Thymus (tissue), 11 donors: ENCODE data around the gene AGRN. TPM values are rescaled to one million over a fixed set of nuclear protein-coding genes. Genes with fewer than 3 reads are reported as not detected.
"Not testable (repeated sequence)": the region's sequence is repeated elsewhere in the genome, so short reads cannot be mapped to it uniquely, and the experiment has no call there.

Experiments
- DNase-seq, 9 donors: peaks; one replicate each; pipeline ENCODE4 v3.0.0-alpha.2; 2013; ENCODE audit warnings: low spot score in 9 of 9, low read depth in 6 of 9, missing footprints in 1 of 9
- H3K27ac ChIP-seq, 2 donors: one replicate each; pipeline ENCODE4 v1.5.1; 2013; ENCODE audit warnings: control low read depth in 1 of 2, low read depth in 1 of 2, low read length in 1 of 2, mild to moderate bottlenecking in 1 of 2, moderate library complexity in 1 of 2
- H3K27me3 ChIP-seq, 2 donors: one replicate each; pipeline ENCODE4 v1.5.1; 2013; ENCODE audit warnings: low read length in 1 of 2; ENCODE audit not compliant: control insufficient read depth in 2 of 2, insufficient read depth in 1 of 2
- H3K36me3 ChIP-seq, 2 donors: one replicate each; pipeline ENCODE4 v1.5.1; 2013; ENCODE audit warnings: low read length in 1 of 2, mild to moderate bottlenecking in 1 of 2, moderate library complexity in 1 of 2; ENCODE audit not compliant: control insufficient read depth in 2 of 2, insufficient read depth in 2 of 2
- H3K4me1 ChIP-seq, 2 donors: one replicate each; pipeline ENCODE4 v1.5.1; 2013; ENCODE audit warnings: low read length in 2 of 2; ENCODE audit not compliant: control insufficient read depth in 2 of 2, insufficient read depth in 2 of 2
- H3K4me3 ChIP-seq, 2 donors: one replicate each; pipeline ENCODE4 v1.5.1; 2013; ENCODE audit warnings: low read length in 2 of 2, control low read depth in 1 of 2, mild to moderate bottlenecking in 1 of 2
- H3K9me3 ChIP-seq, 2 donors: one replicate each; pipeline ENCODE4 v1.5.1; 2013; ENCODE audit warnings: low read length in 1 of 2, mild to moderate bottlenecking in 1 of 2; ENCODE audit not compliant: control insufficient read depth in 2 of 2, insufficient read depth in 1 of 2
- WGBS: extraction: QIAGEN DNeasy Blood & Tissue Kit; methylation state at CpG from one replicate; pipeline ENCODE4 v1.1.7; 2013; 5-methylcytosine and 5-hydroxymethylcytosine counted together
- polyA plus RNA-seq: library from polyadenylated mRNA; stranded (reverse); fragments of 200-250 nt; gene quantifications from one replicate; pipeline ENCODE4 v1.2.3, GENCODE V29; 2013
- total RNA-seq: library from RNA; stranded (reverse); fragments of 120-200 nt; gene quantifications from one replicate; pipeline ENCODE4 v1.2.4, GENCODE V29; 2013
- donor health status: healthy.

Gene AGRN
- total and polyA plus RNA-seq, 2 donors, result 6.2 to 19.2 TPM

- no peaks in the 10 kb centered on the region for H3K36me3 ChIP-seq
- 84% methylated on average over 41 of the region's 41 CpGs for WGBS
- H3K9me3 ChIP-seq, result peaks cover 0 to 15% of the 10 kb centered on the region in 2 donors
- H3K27ac ChIP-seq, result peak overlapping the region; percentile 89 to 98
- H3K27me3 ChIP-seq, result no peaks in the 10 kb centered on the region
- H3K4me3 ChIP-seq, result peak overlapping the region; percentile 63 to 85
- peak in 2 of 9 donors; percentile 64 to 81 for DNase-seq
- peaks cover 14 to 32% of the 10 kb centered on the region in 2 donors for H3K4me1 ChIP-seq
Observed at GRCh38 chr1:1013922-1014648, 5.8 kb upstream of the AGRN start.

DNA sequence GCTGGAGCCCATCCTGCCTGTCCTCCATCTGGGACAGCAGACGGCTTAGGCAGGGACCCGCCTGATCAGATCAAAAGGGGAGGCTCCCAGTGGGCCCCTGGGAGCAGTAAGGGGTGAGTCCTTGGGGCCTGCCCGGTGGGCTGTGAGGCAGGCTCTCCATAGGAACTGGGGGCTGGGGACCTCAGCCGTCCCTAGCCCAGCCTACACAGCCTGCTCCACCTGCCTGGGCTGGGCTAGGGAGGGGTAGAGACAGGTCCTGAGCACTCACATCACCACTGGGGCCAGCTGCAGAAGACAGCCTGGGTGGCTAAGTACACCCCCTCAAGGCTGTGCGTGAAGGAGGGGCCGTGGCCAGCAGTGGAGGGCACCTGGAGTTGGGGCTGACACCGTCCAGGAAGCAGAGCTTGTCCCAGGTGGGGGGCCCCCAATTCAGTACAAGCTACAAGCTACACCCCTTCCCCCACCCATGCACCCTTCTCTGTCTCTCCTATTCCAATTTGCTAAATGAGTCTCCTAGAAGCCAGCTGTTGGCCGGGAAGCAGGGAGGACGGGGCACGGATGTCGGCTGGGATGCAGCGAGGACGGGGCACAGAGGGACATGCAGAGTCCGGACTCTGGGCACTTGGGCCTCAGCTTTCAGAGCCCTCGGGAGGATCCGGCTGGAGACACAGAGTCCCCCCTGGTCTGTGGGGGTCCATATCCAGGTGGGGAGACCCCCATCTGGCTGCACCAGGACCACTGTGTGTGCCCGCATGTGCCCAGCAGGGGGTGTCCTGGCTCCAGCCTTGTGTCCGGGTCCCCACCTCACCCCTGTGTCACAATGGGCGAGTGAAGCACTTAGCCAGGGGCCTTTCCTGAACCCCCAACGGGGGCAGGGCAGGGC is 4.9 kb upstream of the AGRN start:
- Histone ChIP-seq H3K4me1 (peaks cover 14 to 34% of the 10 kb centered on the region in 2 donors), H3K27ac (peak overlapping the region; percentile 61 to 98), H3K27me3 (peaks cover under 1 to 1% of the 10 kb centered on the region in 2 donors), H3K9me3 (peaks cover 0 to 16% of the 10 kb centered on the region in 2 donors), H3K36me3 (no peaks in the 10 kb centered on the region), H3K4me3 (peak overlapping the region in 1 of 2 donors; percentile 85)
- peak in 1 of 9 donors; percentile 42 for DNase-seq
- WGBS, result 74% methylated on average over 20 of the region's 20 CpGs

DNA sequence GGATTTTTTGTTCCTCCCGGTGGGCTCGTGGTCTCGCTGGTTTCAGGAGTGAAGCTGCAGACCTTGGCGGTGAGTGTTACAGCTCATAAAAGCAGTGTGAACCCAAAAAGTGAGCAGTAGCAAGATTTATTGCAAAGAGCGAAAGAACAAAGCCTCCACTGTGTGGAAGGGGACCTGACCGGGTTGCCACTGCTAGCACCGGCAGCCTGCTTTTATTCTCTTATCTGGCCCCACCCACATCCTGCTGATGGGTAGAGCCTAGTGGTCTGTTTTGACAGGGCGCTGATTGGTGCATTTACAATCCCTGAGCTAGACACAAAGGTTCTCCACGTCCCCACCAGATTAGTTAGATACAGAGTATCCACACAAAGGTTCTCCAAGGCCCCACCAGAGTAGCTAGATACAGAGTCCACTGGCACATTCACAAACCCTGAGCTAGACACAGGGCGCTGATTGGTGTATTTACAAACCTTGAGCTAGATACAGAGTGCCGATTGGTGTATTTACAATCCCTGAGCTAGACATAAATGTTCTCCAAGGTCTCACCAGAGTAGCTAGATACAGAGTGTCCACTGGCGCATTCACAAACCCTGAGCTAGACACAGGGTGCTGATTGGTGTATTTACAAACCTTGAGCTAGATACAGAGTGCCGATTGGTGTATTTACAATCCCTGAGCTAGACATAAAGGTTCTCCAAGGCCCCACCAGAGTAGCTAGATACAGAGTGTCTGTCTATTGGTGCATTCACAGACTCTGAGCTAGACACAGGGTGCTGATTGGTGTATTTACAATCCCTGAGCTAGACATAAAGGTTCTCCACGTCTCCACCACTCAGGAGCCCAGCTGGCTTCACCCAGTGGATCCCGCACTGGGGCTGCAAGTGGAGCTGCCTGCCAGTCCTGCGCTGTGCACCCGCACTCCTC is 2.3 kb upstream of the AGRN start:
- not testable (repeated sequence) for DNase-seq, H3K27ac ChIP-seq, H3K4me3 ChIP-seq, H3K36me3 ChIP-seq
- H3K9me3 ChIP-seq, result peaks cover 0 to 20% of the 10 kb centered on the region in 2 donors
- WGBS, result 80% methylated on average over 17 of the region's 17 CpGs
- H3K27me3 ChIP-seq, result peaks cover 26% of the 10 kb centered on the region in 2 donors
- H3K4me1 ChIP-seq, result peaks cover 21 to 42% of the 10 kb centered on the region in 2 donors

DNA sequence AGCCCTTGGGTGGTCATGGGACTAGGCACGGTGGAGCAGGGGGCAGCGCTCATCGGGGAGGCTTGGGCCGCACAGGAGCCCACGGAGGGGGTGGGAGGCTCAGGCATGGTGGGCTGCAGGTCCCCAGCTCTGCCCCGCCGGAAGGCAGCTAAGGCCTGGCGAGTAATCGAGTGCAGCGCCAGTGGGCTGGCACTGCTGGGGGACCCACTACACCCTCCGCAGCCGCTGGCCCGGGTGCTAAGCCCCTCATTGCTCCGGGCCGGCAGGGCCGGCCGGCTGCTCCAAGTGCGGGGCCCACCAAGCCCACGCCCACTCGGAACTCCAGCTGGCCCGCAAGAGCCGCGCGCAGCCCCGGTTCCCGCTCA is 1.6 kb upstream of the AGRN start:
- not testable (repeated sequence) for DNase-seq, H3K4me3 ChIP-seq, H3K36me3 ChIP-seq, H3K27ac ChIP-seq
- Histone ChIP-seq H3K27me3 (peaks cover 26 to 33% of the 10 kb centered on the region in 2 donors), H3K4me1 (peaks cover 21 to 40% of the 10 kb centered on the region in 2 donors), H3K9me3 (peaks cover 0 to 18% of the 10 kb centered on the region in 2 donors)
- 98% methylated on average over 26 of the region's 26 CpGs for WGBS

DNA sequence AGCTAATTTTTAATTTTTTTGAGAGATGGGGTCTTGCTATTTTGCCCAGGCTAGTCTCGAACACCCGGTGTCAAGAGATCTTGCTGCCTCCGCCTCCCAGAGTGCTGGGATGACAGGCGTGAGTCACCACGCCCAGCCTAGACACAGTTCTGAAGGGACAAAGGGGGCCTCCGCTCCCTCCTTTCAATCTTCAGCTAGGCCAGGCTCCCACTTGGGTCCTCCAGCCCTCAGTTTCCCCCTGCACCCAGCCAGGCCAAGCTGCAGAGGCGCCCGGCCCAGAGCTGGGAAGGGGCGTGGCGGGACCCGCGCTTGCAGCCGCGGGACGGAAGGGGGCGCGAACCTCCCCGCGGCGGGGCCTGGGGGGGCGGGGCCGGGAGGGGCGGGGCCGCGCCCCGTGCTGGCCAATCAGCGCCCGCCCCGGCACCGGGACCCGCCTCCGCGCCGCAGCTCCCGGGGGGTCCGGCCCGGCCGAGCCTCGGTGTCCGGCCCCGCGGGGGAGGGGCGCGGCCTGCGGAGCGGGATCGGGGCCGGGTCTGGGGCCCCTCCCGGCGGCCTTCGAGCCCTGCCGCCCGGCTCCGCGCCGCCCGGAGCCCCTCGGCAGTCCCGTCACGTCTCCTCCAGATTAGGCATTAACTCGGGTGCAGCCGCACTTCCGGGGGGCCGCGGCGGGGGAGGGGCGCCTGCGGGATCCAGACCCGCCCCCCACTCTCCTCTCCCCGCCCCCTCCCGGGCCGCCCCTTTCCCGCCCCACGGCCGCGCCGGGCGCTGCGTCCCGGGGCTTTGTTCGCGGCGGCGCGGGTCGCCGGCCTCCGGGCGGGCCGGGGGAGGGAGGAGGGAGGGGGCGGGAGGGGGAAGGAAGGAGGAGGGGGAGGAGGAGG is 559 bp upstream of the AGRN start:
- peaks cover 13 to 31% of the 10 kb centered on the region in 2 donors for H3K4me1 ChIP-seq
- H3K9me3 ChIP-seq, result peaks cover 0 to 13% of the 10 kb centered on the region in 2 donors
- WGBS, result 4% methylated on average over 80 of the region's 91 CpGs
- peak in 3 of 9 donors; percentile 71 to 82 (median 74) for DNase-seq
- peak overlapping the region in 1 of 2 donors; percentile 85 for H3K27ac ChIP-seq
- no peaks in the 10 kb centered on the region for H3K36me3 ChIP-seq
- peak overlapping the region; percentile 13 to 90 for H3K4me3 ChIP-seq
- H3K27me3 ChIP-seq, result peaks cover 28 to 41% of the 10 kb centered on the region in 2 donors

- DNase-seq, result no peak
- Histone ChIP-seq H3K9me3 (peaks cover 0 to 7% of the 10 kb centered on the region in 2 donors), H3K27ac (peak overlapping the region in 1 of 2 donors; percentile 26), H3K36me3 (no peaks in the 10 kb centered on the region), H3K27me3 (peaks cover 28 to 45% of the 10 kb centered on the region in 2 donors), H3K4me3 (peak overlapping the region; percentile 8 to 90), H3K4me1 (peaks cover 9 to 23% of the 10 kb centered on the region in 2 donors)
- under 1% methylated on average over 59 of the region's 59 CpGs for WGBS
Observed at GRCh38 chr1:1020415-1021009, 592 bp downstream of the AGRN start.

DNA sequence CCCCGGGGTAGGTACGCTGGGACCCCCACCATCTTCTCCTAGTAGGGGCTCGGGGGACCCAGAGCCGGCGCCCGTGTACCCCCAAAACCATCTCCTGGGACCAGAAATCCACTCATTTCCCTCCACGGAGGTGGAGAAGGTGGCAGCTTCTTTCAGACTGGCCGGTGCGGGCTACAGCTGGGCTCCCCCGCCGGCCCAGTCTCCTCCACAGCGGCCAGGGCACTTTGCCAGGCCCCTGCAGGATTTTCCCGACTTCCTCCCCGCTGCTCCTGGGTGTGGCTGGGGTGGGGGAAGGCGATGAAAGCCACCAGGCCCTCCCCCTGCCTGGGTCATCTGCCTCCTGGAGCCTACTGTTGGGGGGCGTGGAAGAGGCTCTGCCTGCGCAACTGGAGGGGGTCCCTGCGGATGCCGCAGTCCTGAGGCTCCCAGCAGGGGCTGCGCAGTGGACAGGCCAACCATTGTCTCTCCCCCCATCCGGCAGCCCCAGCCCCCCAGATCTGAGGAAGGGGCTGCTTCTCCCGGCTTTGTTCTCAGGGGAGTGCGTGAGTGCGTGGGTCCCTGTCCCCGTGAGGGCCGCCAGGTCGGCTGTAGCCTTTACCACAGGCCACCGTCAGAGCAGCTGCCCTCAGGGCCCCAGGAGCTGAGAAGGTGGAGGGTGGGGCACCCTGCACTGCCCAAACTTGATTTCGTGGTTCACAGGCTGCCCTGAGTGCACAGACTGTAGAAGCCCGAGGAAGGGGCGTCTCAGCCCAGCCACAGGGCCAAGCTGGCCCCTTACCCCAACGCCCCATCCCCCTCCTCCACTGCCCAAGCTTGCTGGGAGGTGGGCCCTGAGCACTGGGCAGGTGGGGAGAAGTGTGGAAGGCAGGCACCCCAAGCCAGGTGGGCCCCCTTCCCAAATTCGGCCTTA is 1.3 kb downstream of the AGRN start:
- H3K4me1 ChIP-seq, result peaks cover 9 to 23% of the 10 kb centered on the region in 2 donors
- H3K4me3 ChIP-seq, result peak overlapping the region in 1 of 2 donors; percentile 8
- peaks cover 0 to 7% of the 10 kb centered on the region in 2 donors for H3K9me3 ChIP-seq
- peaks cover 28 to 52% of the 10 kb centered on the region in 2 donors for H3K27me3 ChIP-seq
- peak overlapping the region in 1 of 2 donors; percentile 11 for H3K27ac ChIP-seq
- H3K36me3 ChIP-seq, result no peaks in the 10 kb centered on the region
- 41% methylated on average over 33 of the region's 33 CpGs for WGBS
- DNase-seq, result no peak
